HPDE6-E6E7 (cell line): ENCODE measurements around the gene ANKRD49.

Experiments
- DNase-seq: peaks from one replicate; pipeline ENCODE4 v3.0.0; 2011; ENCODE audit warnings: missing footprints; ENCODE audit errors: extremely low spot score

ANKRD49 gene

DNA sequence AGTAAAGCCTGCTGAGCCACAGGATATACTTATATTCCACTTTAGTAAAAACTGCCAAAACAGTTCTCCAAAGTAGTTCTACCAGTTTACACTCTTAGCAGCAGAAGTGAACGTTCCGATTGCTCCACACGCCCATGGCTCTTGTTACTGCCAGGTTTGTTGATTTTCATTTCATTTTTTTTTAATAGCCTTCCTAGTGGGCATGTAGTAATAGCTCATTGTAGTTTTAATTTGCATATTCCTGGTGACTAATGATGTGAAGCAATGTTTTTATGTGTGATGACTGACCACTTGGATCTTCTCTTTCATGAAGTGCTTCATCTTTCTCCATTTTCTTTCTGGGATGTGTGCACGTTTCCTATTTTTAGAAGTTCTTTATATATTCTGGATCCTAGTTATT is 13.7 kb downstream of the ANKRD49 start:
- DNase-seq = no peak

DNA sequence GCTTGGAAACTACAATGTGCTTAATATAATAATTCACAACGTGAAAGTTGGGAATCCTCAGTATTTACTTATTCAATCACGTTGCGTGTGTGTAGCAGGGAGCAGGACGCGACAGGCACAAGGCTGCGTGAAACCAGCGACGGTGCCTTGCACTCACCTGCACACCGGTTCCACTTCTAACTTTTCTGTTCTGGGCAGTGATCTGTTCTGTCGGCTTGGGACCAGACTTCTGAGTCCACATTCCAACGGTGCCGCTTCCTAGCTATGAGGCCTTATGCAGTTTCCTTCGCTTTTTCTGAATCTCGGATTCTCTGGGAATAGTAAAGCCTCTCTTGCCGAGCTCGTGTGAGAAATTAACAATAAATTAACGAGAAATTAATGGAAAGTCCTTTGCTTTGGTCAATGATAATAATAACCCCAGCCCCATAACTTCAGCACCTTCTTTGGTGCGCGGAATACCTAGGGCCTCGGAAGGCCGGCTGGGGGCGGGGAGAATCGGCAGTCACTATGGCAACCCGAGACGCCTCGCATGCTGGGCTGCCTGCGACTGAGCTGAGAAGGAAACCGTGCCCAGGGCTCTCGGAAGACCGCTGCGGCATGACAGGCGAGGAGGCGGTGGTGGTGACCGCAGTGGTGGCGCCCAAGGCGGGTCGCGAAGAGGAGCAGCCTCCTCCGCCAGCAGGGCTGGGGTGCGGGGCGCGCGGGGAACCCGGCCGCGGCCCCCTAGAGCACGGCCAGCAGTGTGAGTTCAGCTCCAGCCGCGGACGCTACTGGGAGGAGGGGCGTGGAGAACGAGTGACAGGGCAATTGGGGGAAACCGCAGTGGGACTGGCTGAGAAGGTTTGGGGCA is 18.4 kb downstream of the ANKRD49 start, which contains the start of gene C11orf97:
Gene C11orf97 (plus strand): TSS at position 530 of the 850 bp plus-strand sequence. CDS start 68 bp downstream, at position 598.
- no peak for DNase-seq

DNA sequence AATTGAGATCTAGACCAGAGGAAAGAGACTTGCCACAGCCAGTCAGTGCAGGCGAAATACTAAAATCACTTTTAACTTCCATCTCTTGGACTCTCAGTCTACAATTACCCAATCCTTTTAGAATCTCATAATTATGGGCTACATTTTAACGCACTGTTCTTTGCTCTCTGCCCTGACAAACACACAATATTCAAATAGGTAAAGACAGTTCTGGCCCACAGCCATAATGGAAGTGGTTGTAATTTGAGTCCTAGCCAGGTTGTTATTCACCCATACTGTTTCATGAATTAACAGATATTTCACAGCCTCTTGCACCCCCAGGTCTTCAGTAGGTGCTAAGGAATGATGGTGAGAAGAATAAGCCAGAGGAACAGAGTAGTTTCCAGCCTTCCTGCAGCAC is 19.3 kb downstream of the ANKRD49 start:
- no peak for DNase-seq

DNA sequence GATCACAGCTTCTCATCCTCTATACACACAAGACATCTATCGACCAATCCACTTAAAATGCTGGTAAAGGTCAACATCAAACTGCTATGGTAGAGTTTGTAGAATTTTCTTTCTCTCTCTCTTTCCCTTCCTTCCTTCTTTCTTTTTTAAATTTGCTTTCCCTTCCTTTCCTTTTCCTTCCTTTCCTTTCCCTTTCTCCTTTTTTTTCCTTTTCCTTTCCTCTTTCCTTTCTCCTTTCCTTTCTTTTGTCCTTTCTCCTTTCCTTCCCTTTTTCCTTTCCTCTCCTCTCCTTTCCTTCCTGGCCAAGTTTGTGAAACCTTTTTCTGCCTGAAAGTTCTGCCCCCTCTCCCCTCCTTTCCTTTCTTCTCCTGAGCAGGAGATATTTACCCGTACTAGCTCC is 21.6 kb downstream of the ANKRD49 start:
- DNase-seq = no peak

DNA sequence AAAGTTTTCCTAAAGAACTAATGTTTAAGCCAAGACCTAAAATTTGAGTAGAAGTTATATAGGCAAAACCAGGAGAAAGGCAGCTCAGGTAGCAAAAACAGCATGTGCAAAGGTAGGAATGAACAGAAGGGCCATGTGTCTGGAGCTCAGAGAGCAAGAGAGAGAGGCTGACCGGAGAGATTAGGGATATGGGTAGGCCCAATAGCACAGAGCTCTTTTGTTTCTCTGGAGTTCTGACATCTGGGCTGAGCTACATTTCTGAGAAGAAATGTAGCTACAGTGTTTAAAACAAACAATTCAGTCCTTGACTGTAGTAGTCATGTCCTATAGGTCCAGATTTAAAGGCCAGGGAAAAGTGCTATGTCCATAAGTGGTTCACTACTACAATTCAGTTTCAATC is 22.9 kb downstream of the ANKRD49 start:
- no peak for DNase-seq

DNA sequence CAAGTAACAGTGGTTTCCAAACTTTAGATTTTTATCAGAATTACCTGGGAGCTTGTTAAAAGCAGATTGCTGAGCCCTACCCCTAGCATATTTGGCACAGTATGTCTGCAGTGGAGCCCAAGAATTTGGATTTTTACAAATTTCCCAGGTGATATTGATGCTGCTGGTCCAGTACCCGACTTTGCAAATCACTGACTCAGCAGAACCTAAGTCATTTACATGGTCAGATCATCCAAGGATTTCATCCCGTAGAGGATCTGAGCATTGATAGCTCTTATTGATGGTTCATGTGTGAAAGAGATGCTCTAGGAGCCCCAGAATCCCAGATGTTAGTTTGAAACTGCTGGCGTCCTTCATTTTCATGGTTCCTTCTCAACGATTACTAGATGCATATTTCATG is 24.5 kb downstream of the ANKRD49 start:
- DNase-seq = no peak

DNA sequence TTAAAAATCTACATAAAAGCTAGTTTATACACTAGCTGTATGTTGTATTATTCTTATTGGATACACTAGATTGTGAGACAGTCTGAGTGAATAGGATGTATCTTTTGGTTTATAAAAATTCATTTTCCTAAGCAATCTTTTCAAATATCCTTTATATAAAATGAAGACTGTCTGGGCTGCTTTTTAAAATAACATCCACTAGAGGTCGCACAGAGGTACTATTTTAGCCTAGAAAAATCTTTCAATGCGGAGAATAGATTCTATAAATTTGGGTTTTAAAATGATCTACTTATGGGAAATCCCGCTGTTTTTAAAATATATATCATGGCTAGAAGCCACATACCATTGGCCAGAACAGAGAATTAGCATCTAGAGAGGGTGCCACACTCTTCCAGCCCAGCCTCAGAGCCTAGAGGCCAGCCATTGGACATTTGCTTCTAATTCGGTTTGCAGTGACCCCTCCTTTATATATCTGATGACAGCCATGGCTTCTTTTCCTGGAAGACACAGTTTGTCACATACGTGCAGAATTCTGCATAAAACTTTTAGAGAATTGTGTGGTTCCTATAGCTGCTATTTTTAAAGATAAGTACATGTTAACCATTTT is 25.8 kb downstream of the ANKRD49 start:
- no peak for DNase-seq

DNA sequence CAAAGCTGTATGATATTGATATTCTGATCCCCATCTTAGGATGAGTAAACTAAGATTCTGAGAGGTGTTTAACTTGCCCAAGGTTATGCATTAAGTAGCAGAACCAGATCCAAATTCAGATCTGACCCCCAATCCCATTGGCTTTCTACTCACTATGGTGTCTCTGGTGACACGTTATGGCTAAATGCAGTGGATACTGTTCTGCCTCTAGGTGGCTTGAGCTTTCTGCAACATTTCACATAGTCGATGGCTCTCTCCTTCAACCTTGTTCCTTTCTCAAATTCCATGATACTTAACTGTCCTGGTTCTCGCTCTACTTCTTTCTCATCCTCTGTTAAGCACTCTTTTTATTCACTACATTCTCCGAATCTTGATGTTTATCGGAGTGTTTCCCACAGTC is 27.9 kb downstream of the ANKRD49 start:
- no peak for DNase-seq

DNA sequence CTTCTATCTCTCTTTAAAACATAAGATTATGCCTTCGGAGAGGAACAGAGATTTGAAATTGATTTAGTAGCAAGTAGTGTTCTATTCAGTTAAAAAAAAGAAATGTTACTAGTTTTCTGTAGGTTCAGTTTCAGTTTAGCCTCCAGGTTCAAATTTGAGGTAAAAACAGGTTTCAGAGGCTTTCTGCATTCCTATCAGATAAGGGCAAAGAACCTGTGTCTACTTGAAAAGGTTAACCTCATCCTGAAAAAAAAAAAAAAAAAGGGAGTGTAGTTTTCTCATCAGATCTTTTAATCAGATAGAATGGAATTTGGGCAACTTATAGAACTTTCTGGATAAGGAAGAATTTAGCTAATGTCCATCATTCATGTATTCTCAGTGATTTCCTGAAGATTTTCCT is 30.6 kb downstream of the ANKRD49 start:
- DNase-seq = no peak

DNA sequence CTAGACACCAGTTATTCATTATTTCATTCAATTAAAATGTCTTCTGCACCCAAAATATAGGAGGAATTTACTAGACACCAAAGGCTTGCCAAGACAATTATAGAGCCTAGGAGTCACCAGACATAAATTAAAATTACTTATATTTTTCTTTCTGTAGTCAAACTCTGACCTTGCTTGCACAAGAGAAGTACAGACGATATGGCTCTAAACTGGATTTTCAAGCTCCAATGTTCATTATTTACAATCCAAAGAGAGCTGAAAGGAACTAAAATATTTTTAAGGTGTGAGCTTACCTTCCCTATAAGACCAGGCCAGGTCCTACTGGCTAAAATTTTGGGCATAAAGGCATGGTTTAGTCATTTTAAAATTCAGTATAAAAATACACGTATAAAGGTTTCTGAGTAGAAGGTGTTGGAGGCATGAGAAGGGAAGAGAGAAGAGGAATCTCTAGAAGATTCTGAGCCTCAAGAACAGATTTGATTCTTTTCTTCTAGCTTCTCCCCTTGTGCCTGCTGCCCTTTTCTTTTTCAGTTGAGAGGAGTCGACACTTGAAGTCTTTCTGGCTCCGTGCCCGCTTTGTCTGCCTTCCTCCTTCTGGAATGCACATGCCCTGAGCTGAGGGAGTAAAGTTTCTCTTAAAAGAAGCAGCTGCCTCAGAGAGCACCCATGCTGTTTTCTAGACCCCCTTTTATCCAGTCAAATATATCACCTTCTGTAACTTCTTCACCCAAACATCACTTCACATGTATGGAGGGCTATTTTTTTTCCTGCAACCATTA is 32.0 kb downstream of the ANKRD49 start:
- DNase-seq = no peak

DNA sequence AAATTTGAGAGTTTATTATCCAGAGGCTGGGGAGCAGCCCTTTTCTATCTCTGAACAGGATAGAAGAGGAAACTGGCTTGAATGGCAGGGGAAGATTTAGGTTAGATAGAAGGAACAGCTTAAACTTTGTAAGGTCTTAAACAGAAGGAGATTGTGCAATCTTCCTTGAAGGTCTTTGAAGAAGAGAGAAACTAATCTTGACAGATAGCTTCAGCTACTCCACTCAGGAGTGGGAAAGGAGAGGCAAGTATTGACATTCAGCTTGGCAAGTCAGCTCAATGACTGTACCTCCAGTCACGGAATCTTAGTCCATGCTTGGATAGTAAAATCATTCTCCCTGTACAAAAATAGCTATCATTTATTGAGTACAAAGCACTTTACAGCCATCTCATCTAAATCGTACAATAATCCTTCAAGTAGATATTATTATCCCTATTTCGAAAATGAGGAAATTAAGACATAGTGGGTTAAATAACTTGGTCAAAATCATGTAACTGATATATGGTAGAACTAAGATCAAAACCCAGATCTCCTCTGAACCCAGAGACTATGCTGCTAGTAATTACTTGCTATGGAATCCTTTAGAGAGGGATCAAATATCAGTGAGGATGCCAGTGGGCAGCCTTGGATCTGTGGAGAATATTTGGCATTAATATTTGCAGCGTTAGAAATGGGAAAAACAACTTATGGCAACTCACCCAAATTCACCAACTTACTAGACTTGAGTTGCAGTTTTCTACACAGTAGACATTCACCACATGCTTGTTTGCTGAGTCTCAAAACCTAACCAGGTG is 33.1 kb downstream of the ANKRD49 start:
- no peak for DNase-seq

DNA sequence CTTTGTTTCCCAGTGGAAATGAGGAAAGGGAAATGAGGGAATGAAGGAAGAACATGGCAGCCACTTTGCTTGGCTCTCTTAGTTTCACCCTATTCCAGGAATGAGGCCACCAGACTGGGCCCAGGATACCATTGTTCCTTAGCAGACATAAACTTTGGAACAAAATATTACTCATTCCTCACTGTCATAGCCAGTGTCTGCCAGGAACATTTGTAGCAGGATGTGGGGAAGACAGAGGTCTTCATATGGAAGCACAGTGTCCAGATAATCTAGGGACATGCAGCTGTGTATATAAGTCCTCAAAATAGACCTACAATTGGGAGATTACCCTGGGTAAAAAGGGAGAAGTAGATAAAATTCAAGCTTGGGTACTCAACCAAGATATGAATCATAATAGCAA is 34.8 kb downstream of the ANKRD49 start:
- no peak for DNase-seq

DNA sequence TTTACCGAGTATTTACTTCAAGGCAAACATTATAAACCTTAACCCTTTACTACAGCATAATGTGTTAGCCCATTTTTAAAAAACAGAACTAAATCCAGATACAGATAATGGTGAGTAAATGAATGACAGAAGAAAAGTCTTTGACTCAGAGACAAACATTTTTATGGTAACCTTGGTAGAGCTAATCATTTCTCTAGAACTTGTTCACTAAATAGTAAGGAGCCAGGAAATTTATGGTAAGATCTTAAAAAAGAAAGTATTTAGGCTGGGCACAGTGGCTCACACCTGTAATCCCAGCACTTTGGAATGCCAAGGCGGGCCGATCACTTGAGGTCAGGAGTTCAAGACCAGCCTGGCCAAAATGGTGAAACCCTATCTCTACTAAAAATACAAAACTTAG is 38.4 kb downstream of the ANKRD49 start:
- no peak for DNase-seq

DNA sequence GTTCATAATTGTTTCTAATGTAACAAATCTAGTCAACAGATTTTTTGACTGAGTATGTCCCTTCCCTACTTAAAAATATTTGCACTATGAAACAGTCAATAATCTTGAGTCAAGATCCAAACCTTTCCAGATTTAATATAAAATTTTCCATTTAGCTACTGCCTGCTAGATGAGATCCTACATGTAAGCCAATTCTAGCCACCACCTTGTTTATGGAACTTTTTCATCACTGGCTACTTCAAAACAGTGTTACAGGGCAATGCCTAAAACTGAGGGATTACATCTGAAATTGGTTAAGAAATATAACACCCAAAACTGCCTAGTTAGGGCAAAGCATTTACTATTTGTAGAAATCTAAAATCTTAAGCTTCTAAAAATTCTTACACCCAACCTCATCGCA is 39.4 kb downstream of the ANKRD49 start:
- no peak for DNase-seq

DNA sequence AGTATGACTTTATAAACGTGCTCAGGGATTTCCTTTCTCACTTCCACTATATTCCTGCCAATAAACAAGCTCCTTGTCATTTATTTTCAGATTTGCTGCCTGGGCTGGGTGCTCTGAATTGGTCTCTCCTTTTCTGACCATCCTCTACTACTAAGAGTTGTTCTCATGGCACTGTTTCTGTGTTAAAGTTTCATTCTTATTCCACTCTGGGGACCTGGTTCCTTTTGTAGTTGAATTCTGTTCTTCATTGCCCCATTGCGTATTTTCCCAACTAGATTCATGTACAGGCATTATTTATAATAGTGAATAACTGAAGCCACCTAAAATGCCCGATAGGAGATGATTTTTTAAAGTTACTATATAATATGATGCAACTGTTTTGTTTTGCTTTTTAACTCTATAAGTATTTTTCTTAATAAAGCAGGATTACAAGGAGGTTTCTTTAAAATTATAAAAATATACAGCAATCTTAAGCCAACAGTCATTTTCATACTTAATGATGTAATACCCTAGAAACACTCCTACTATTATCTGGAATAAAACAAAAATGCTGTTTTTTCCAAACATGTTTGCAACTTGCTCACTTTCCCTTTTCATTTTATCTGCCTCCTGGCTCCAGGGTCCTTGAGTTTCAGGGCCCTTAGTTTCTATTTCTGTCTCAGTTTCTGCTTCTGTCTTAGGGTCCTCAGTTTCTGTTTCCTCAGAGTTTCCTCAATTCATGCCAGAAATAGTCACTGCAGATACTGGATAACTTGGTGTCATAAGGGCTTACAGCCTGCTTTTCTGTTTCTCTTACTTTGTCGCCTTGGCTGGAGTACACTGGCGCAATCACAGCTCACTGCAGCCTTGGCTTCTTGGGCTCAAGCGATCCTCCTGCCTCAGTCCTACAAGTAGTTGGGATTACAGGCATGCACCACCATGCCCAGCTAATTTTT is 40.2 kb downstream of the ANKRD49 start:
- no peak for DNase-seq

DNA sequence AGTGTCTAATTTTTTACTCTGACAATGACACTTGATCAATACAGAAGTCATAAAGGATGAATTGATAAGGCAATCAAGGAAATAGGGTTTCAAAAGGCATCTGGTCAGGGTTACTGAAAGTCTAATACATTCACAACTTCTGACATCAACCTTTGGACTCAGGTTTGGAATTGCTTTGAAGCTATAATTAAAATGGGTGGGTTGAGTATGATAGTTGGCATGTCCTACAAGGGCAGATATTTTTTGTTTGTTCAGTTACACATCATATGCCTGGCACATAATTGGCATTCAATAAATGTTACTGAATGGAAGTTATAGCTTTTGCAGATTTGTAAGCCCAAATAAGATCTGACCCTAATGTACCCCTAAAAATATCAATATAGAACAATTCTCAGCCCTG is 42.6 kb downstream of the ANKRD49 start:
- no peak for DNase-seq

DNA sequence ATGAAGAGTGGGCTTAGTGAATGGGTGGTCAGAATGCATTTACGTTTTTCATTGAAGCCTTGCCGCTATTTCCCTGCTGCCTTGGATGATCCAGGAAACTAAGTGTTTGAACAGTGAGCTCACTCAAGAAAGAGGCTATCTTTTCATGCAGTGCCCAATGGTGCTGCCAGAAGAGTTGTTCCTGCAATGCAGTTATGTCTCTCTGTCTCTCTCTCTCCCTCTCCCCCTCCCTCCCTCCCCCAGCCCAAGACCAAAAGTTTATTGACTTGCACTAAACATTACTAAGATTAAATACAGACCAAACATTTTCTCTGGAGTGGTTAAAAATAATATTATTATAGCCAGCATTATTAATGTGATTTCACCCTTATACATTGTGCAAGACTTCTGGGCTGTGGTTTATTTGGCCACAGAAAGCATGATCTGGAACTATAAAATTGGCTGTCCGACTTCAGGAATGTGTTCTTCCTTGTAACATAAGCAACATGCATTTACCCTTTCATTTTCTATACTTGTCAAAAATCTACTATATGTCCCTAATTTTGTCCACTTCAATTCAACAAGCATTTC is 43.3 kb downstream of the ANKRD49 start:
- DNase-seq = no peak

DNA sequence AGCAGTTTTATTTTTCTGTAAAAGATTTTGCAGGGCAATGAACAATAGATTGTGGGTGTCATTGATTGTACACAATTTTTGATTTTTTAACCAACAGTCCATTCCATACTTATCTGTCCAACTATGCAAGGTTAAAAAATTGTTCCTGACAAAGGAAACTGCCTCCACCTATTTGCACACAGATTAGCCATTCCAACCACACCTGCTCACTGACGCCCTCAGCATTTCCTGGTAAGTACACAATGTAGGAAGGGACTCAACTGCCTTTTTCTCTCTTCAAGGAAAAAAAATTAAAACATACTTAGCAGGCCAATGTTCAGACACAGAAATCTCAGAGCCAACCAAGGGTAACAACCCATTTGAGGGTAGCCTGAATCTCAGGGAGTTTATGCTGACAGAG is 45.6 kb downstream of the ANKRD49 start:
- DNase-seq = no peak

DNA sequence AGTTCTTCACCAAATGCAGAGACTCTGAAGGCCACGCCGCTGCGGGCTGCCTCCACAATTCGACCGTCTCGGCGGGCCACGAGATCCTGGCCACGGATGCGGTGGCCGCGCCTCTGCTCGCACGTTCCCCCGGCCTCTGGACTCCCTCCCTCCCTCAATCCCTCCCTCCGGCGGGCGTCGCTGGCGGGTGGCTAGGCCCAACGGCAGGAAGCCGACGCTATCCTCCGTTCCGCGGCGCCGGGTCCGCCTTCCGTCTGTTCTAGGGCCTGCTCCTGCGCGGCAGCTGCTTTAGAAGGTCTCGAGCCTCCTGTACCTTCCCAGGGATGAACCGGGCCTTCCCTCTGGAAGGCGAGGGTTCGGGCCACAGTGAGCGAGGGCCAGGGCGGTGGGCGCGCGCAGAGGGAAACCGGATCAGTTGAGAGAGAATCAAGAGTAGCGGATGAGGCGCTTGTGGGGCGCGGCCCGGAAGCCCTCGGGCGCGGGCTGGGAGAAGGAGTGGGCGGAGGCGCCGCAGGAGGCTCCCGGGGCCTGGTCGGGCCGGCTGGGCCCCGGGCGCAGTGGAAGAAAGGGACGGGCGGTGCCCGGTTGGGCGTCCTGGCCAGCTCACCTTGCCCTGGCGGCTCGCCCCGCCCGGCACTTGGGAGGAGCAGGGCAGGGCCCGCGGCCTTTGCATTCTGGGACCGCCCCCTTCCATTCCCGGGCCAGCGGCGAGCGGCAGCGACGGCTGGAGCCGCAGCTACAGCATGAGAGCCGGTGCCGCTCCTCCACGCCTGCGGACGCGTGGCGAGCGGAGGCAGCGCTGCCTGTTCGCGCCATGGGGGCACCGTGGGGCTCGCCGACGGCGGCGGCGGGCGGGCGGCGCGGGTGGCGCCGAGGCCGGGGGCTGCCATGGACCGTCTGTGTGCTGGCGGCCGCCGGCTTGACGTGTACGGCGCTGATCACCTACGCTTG is 50.2 kb downstream of the ANKRD49 start, which contains the start of gene FUT4:
Gene FUT4 (plus strand): TSS at position 227 of the 951 bp plus-strand sequence. CDS start 213 bp downstream, at position 440.
- peak; percentile 73 for DNase-seq
